ENCODE results near the gene TET2.

TET2 gene

DNA sequence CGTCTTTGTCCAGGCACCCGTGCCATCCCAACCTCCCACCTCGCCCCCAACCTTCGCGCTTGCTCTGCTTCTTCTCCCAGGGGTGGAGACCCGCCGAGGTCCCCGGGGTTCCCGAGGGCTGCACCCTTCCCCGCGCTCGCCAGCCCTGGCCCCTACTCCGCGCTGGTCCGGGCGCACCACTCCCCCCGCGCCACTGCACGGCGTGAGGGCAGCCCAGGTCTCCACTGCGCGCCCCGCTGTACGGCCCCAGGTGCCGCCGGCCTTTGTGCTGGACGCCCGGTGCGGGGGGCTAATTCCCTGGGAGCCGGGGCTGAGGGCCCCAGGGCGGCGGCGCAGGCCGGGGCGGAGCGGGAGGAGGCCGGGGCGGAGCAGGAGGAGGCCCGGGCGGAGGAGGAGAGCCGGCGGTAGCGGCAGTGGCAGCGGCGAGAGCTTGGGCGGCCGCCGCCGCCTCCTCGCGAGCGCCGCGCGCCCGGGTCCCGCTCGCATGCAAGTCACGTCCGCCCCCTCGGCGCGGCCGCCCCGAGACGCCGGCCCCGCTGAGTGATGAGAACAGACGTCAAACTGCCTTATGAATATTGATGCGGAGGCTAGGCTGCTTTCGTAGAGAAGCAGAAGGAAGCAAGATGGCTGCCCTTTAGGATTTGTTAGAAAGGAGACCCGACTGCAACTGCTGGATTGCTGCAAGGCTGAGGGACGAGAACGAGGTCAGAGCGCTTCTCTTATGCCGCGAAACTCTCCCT, at the start of gene TET2:
TET2 (plus strand) TSS at position 601 of the 740 bp plus-strand sequence. CDS start 87,067 bp downstream, outside the sequence.
- Histone ChIP-seq H3K36me3 (peaks cover 5% of the 10 kb centered on the region), H3K27me3 (ENCODE audit: insufficient read depth, low read depth, severe bottlenecking) (no peaks in the 10 kb centered on the region), H3K27ac (peak within 1 kb of the TSS; percentile 85), H3K9me3 (ENCODE audit: severe bottlenecking) (no peaks in the 10 kb centered on the region), H3K4me3 (ENCODE audit: low read depth, low read length) (peak within 1 kb of the TSS; percentile 92)
- peak; percentile 80 for DNase-seq
- TF ChIP-seq CTCF (IDR thresholded peaks at IDR 0.05; ENCODE audit: low read depth, low read length), result no peak

DNA sequence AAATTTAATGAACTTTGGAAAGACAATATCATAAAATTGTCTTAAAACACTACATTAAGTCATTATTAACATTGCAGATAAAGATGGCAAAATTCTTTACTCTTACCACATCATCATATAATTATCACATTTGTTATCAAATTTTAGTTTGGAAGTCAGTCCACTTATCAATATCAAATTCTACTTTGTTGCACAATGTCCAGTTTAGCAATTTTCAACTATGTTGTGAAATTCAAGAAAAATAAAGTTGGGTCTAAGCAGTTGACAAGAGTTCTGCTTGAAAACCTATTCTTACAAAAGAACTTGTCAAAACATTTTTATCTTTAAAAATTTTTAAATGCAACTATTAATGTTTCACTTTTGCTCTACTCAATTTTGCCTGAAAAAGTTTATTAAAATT, 44.7 kb upstream of the TET2 start:
- H3K27ac ChIP-seq, result no peak overlapping the region
- TF ChIP-seq CTCF (IDR thresholded peaks at IDR 0.05; ENCODE audit: low read depth, low read length), result no peak
- DNase-seq, result no peak

GRCh38 chr4:105106426-105106825, 40.2 kb upstream of the TET2 start:
- no peaks in the 10 kb centered on the region for H3K9me3 ChIP-seq (ENCODE audit: severe bottlenecking)
- H3K27me3 ChIP-seq (ENCODE audit: insufficient read depth, low read depth, severe bottlenecking), result no peaks in the 10 kb centered on the region
- no peak for TF ChIP-seq CTCF (IDR thresholded peaks at IDR 0.05; ENCODE audit: low read depth, low read length)
- DNase-seq, result no peak
- H3K36me3 ChIP-seq, result no peaks in the 10 kb centered on the region
- H3K27ac ChIP-seq, result no peak overlapping the region
- H3K4me3 ChIP-seq (ENCODE audit: low read depth, low read length), result no peak overlapping the region

More for the DNA sequence above, 44.7 kb upstream of the TET2 start:
- H3K9me3 ChIP-seq (ENCODE audit: severe bottlenecking), result no peaks in the 10 kb centered on the region
- H3K4me3 ChIP-seq (ENCODE audit: low read depth, low read length), result no peak overlapping the region
- no peaks in the 10 kb centered on the region for H3K36me3 ChIP-seq
- H3K27me3 ChIP-seq (ENCODE audit: insufficient read depth, low read depth, severe bottlenecking), result no peaks in the 10 kb centered on the region

DNA sequence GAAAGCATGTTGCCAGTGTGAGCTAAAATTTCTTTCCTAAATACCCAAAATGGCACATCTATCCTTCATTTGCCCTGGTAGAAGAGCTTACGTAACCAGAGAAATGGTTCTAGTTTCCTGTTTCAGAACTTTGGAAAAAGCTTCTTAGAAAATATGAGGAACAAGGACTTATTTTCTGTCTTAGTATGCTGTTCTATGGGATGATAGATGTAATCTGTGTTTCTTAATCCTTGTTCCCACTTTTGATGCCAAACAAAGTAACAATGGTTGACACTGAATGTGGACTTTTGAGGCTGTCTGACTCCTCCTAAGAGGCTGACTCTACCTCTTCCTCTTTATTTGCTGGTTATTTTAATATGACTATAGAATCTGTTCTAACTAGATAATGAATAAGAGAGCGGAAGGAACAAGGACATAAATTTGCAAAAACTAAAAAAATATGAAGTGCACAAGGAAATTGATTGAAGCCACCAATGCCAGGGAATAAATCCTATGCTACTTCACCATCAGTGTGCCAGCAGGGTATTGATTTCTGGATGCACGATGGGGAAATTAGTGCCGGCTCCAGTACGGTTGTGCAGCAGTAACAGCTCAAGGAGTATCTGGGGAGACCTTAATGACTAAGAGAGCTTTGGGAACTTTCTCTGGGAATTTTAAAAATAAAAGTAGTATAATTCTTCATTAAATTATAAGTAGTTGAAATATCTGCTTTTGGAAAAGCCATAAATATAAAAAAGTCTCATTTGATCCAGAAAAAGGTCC, 39.4 kb upstream of the TET2 start:
- Histone ChIP-seq H3K4me3 (ENCODE audit: low read depth, low read length) (no peak overlapping the region), H3K27ac (no peak overlapping the region), H3K36me3 (no peaks in the 10 kb centered on the region), H3K9me3 (ENCODE audit: severe bottlenecking) (no peaks in the 10 kb centered on the region), H3K27me3 (ENCODE audit: insufficient read depth, low read depth, severe bottlenecking) (no peaks in the 10 kb centered on the region)
- TF ChIP-seq CTCF (IDR thresholded peaks at IDR 0.05; ENCODE audit: low read depth, low read length), result no peak
- DNase-seq, result no peak

DNA sequence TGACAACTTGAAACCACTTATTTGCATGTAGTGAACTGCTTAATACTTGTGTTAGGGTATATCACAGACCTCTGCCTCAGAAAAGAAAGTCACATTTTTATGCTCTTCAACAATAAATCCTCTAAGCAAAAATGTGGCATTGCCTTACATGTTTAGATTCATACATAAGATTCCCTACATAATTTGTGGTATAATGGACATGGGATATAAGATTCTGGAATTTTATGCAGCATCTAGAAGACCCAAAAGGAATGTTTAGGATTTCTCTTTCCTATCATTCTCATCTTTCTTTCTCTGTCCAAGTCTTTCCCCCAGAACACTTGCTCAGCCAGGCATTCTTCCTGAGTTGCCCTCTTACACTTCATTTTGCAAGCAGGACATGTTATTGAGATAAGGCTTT, 37.7 kb upstream of the TET2 start:
- H3K27ac ChIP-seq, result no peak overlapping the region
- TF ChIP-seq CTCF (IDR thresholded peaks at IDR 0.05; ENCODE audit: low read depth, low read length), result no peak
- H3K4me3 ChIP-seq (ENCODE audit: low read depth, low read length), result no peak overlapping the region
- H3K27me3 ChIP-seq (ENCODE audit: insufficient read depth, low read depth, severe bottlenecking), result no peaks in the 10 kb centered on the region
- no peak for DNase-seq
- no peaks in the 10 kb centered on the region for H3K9me3 ChIP-seq (ENCODE audit: severe bottlenecking)
- H3K36me3 ChIP-seq, result no peaks in the 10 kb centered on the region
